Endothelial cell of umbilical vein (primary cell): ENCODE results near the gene SYCE1L. TPM values are rescaled to one million over a fixed set of nuclear protein-coding genes. Genes with fewer than 3 reads are reported as not detected.

ENCODE experiments used
- BruUV-seq: library from RNA; stranded (reverse); fragments of 400-500 nt; replicated peaks from 2 replicates; lab custom pipeline; 2021; lab: Mats Ljungman, UMichigan
- CTCF ChIA-PET: fragments of 300-600, 350-600 bp; sonication (Branson Sonifier 250); formaldehyde crosslinking; loops from one replicate; lab custom pipeline; 2021; ENCODE audit warnings: antibody characterized with exemption, inconsistent platforms; lab: Charles Lee
- POLR2A ChIA-PET: fragments of 300-600, 350-600 bp; sonication (Branson Sonifier 250); formaldehyde crosslinking; loops from one replicate; lab custom pipeline; 2021; ENCODE audit warnings: antibody characterized with exemption, inconsistent platforms; lab: Charles Lee
- DNase-seq: peaks from one replicate; pipeline ENCODE4 v3.0.0-alpha.2; 2011; ENCODE audit warnings: low read depth, low spot score
- FAIRE-seq: peaks from 2 replicates; lab custom pipeline; 2011; peaks lifted over from hg19 to GRCh38; lab: Jason Lieb, UNC
- H2AFZ ChIP-seq: 2 replicates; pipeline ENCODE4 v1.6.0; 2012; ENCODE audit warnings: low read depth, low read length, control low read depth, inconsistent platforms
- H3K27ac ChIP-seq: 2 replicates; pipeline ENCODE4 v1.5.1; 2011; ENCODE audit warnings: low read depth, mild to moderate bottlenecking, control low read depth, low read length, moderate library complexity; ENCODE audit not compliant: insufficient read depth
- H3K27me3 ChIP-seq, 2 experiments: 2 replicates each; pipeline versions ENCODE4 v1.6.0 to v1.6.1; 2011; ENCODE audit warnings: low read length in 2 of 2, mixed read lengths in 1 of 2; ENCODE audit not compliant: control insufficient read depth in 2 of 2, insufficient read depth in 2 of 2
- H3K36me3 ChIP-seq, 2 experiments: 2 replicates in 1 of 2; 3 replicates in 1 of 2; pipeline ENCODE4 v1.5.1; 2011; ENCODE audit warnings: low read length in 2 of 2, mild to moderate bottlenecking in 1 of 2, moderate library complexity in 1 of 2; ENCODE audit not compliant: control insufficient read depth in 2 of 2, insufficient read depth in 2 of 2; ENCODE audit errors: extremely low read depth in 1 of 2
- H3K4me1 ChIP-seq: 3 replicates; pipeline ENCODE4 v1.5.1; 2011; ENCODE audit warnings: mild to moderate bottlenecking, low read length; ENCODE audit not compliant: control insufficient read depth, insufficient read depth; ENCODE audit errors: extremely low read depth
- H3K4me2 ChIP-seq: 2 replicates; pipeline ENCODE4 v1.6.1; 2011; ENCODE audit warnings: low read length, control low read depth, mixed read lengths; ENCODE audit not compliant: insufficient read depth
- H3K4me3 ChIP-seq, 3 experiments: fragments of 200-600 bp in 1 of 3; sonication (generic), shearing (Covaris generic) in 1 of 3; replicated peaks in 1 of 3; 2 replicates each; pipeline ENCODE4 v1.5.1; 2011 to 2016; ENCODE audit warnings: control low read depth in 3 of 3, low read length in 3 of 3, mild to moderate bottlenecking in 2 of 3, inconsistent platforms in 1 of 3, low read depth in 1 of 3, moderate library complexity in 1 of 3; ENCODE audit not compliant: insufficient read depth in 1 of 3
- H3K79me2 ChIP-seq: 2 replicates; pipeline ENCODE4 v1.6.0; 2012; ENCODE audit warnings: low read length, inconsistent platforms; ENCODE audit not compliant: control insufficient read depth, insufficient read depth
- H3K9ac ChIP-seq: replicated peaks from 2 replicates; pipeline ENCODE3; 2011; ENCODE audit warnings: low read length, control low read depth; ENCODE audit not compliant: insufficient read depth; ENCODE audit errors: extremely low read depth
- H3K9me1 ChIP-seq: replicated peaks from 3 replicates; pipeline ENCODE4 v1.6.0; 2011; ENCODE audit warnings: mild to moderate bottlenecking, low read length; ENCODE audit not compliant: control insufficient read depth, insufficient read depth; ENCODE audit errors: extremely low read depth
- H3K9me3 ChIP-seq: replicated peaks from 2 replicates; pipeline ENCODE4 v1.5.1; 2012; ENCODE audit warnings: low read length, inconsistent platforms; ENCODE audit not compliant: control insufficient read depth, insufficient read depth
- H4K20me1 ChIP-seq: replicated peaks from 2 replicates; pipeline ENCODE3; 2011; ENCODE audit warnings: mild to moderate bottlenecking, low read length; ENCODE audit not compliant: control insufficient read depth, insufficient read depth; ENCODE audit errors: extremely low read depth
- CTCF ChIP-seq, 2 donors: IDR thresholded peaks; 1 replicate in 1 of 2; 2 replicates in 1 of 2; pipeline ENCODE4 v1.5.1; 2011; ENCODE audit warnings: low read length in 2 of 2, mild to moderate bottlenecking in 2 of 2, moderate library complexity in 2 of 2, control low read depth in 1 of 2, inconsistent platforms in 1 of 2, low read depth in 1 of 2; ENCODE audit not compliant: insufficient read depth in 1 of 2; ENCODE audit errors: extremely low read depth in 1 of 2
- EZH2 ChIP-seq: IDR thresholded peaks from 2 replicates; pipeline ENCODE4 v1.6.1; 2012; ENCODE audit warnings: borderline replicate concordance, low read depth, mild to moderate bottlenecking, moderate library complexity, low read length, inconsistent platforms; ENCODE audit not compliant: severe bottlenecking
- FOS ChIP-seq: IDR thresholded peaks from 2 replicates; pipeline ENCODE4 v1.6.1; 2011; ENCODE audit warnings: mild to moderate bottlenecking, low read length, moderate library complexity, borderline replicate concordance; ENCODE audit not compliant: insufficient read depth
- GATA2 ChIP-seq: IDR thresholded peaks from 2 replicates; pipeline ENCODE4 v1.7.0; 2011; ENCODE audit warnings: low read depth, mild to moderate bottlenecking, moderate library complexity, mixed read lengths, low read length; ENCODE audit not compliant: insufficient read length, insufficient read depth
- JUN ChIP-seq: IDR thresholded peaks from 2 replicates; pipeline ENCODE4 v1.6.1; 2011; ENCODE audit warnings: borderline replicate concordance, low read depth; ENCODE audit not compliant: insufficient read length, insufficient read depth
- MAX ChIP-seq: IDR thresholded peaks from 2 replicates; pipeline ENCODE4 v1.6.1; 2011; ENCODE audit not compliant: insufficient read depth, insufficient read length
- MYC ChIP-seq: IDR thresholded peaks from one replicate; pipeline ENCODE4 v1.6.1; 2011; ENCODE audit warnings: mild to moderate bottlenecking, low read depth, low read length
- POLR2A ChIP-seq: IDR thresholded peaks from 2 replicates; pipeline ENCODE4 v1.6.1; 2012; ENCODE audit warnings: low read depth, mild to moderate bottlenecking, control low read depth, low read length
- POLR2AphosphoS5 ChIP-seq: IDR thresholded peaks from 2 replicates; pipeline ENCODE4 v1.6.1; 2012; ENCODE audit warnings: low read depth, mild to moderate bottlenecking, control low read depth, low read length, moderate library complexity; ENCODE audit not compliant: insufficient read depth
- dilution Hi-C: fragments of 300-500 bp; cut with MboI; formaldehyde crosslinking; loops from one replicate; pipeline ENCODE4 v1.15.0; 2019; ENCODE audit warnings: low sequenced_read_pairs; ENCODE audit not compliant: extremely low pct_ligation_motif_present
- intact Hi-C: fragments of 100-400 bp; cut with micrococcal nuclease; formaldehyde crosslinking; loops from one replicate; pipeline ENCODE4 v1.10.0; 2022
- polyA plus RNA-seq, 4 experiments: library from polyadenylated mRNA; depleted of rRNA in 3 of 4; stranded (reverse) in 3 of 4; unstranded in 1 of 4; fragments of >200 nt; gene quantifications; 2 replicates each; pipeline versions ENCODE4 v1.2.1 to v1.2.3, GENCODE V29; 2011 to 2012; ENCODE audit warnings: missing spikeins in 1 of 4
- total RNA-seq: library from RNA; stranded (reverse); gene quantifications from 2 replicates; pipeline ENCODE4 v1.2.3, GENCODE V29; 2021

SYCE1L gene
- total and polyA plus RNA-seq, 2 donors (not counting 3 experiments of a cell fraction or from before 2014, with no cell fraction given) = 6.8 to 13.7 TPM

- Histone ChIP-seq H3K27ac (no peak overlapping the region), H3K4me1 (no peaks in the 10 kb centered on the region), H3K9me3 (no peaks in the 10 kb centered on the region), H2AFZ (no peak overlapping the region), H3K4me3 (no peak overlapping the region), H3K9me1 (no peaks in the 10 kb centered on the region), H3K4me2 (no peak overlapping the region), H3K79me2 (no peaks in the 10 kb centered on the region), H3K27me3 (no peaks in the 10 kb centered on the region), H4K20me1 (no peaks in the 10 kb centered on the region), H3K36me3 (no peaks in the 10 kb centered on the region), H3K9ac (no peak overlapping the region)
- BruUV-seq = no TSS peak
- dilution Hi-C loops (no loop called here), intact Hi-C loops (no loop called here)
- FAIRE-seq (no peak), DNase-seq (no peak)
- TF ChIP-seq EZH2 (no peak), GATA2 (no peak), FOS (no peak), POLR2AphosphoS5 (no peak), JUN (no peak), POLR2A (no peak), MYC (no peak), MAX (no peak), CTCF (IDR thresholded peaks at IDR 0.05; ENCODE audit: extremely low read depth in 1 of 2, insufficient read depth in 1 of 2, low read depth in 1 of 2, low read length in 2 of 2) (no peak)
- ChIA-PET POLR2A (no interaction called here), CTCF (no interaction called here)
Measured at GRCh38 chr16:77207030-77207429, 7.8 kb downstream of the SYCE1L start.
